DOHH2 (cell line): ENCODE data around the gene PIGR.
A peak's percentile ranks its signal among the peaks of the same experiment; 100 is the strongest.

Experiments used
- H3F3A ChIP-seq: fragments of 200-600 bp; sonication (generic), shearing (Covaris generic); 2 replicates; pipeline ENCODE4 v1.6.0; 2016; ENCODE audit warnings: antibody characterized with exemption, mild to moderate bottlenecking; ENCODE audit not compliant: control insufficient read depth, insufficient read depth
- H3K27ac ChIP-seq: fragments of 200-600 bp; sonication (generic); 2 replicates; pipeline ENCODE4 v1.5.1; 2014; ENCODE audit warnings: low read depth, mild to moderate bottlenecking, low read length, moderate library complexity
- H3K27me3 ChIP-seq: fragments of 200-600 bp; sonication (generic); 2 replicates; pipeline ENCODE4 v1.6.1; 2014; ENCODE audit warnings: mild to moderate bottlenecking, low read length, mixed read lengths; ENCODE audit not compliant: control insufficient read depth
- H3K36me3 ChIP-seq: fragments of 200-600 bp; sonication (generic); 2 replicates; pipeline ENCODE4 v1.6.1; 2014; ENCODE audit warnings: mild to moderate bottlenecking, low read length, moderate library complexity, mixed read lengths; ENCODE audit not compliant: control insufficient read depth
- H3K4me1 ChIP-seq: fragments of 200-600 bp; sonication (generic); 2 replicates; pipeline ENCODE4 v1.6.1; 2014; ENCODE audit warnings: mild to moderate bottlenecking, low read length, mixed read lengths; ENCODE audit not compliant: control insufficient read depth
- H3K4me2 ChIP-seq: fragments of 200-600 bp; sonication (generic); 2 replicates; pipeline ENCODE4 v1.6.0; 2014; ENCODE audit warnings: mild to moderate bottlenecking, low read length, moderate library complexity
- H3K4me3 ChIP-seq: fragments of 200-600 bp; sonication (generic); 2 replicates; pipeline ENCODE4 v1.5.1; 2014; ENCODE audit warnings: mild to moderate bottlenecking, low read length, mixed read lengths
- H3K79me2 ChIP-seq: fragments of 200-600 bp; sonication (generic); 2 replicates; pipeline ENCODE4 v1.6.1; 2014; ENCODE audit warnings: mild to moderate bottlenecking, low read length, mixed read lengths; ENCODE audit not compliant: control insufficient read depth
- H3K9me2 ChIP-seq: fragments of 200-600 bp; sonication (generic); replicated peaks from 2 replicates; pipeline ENCODE4 v1.6.1; 2014; ENCODE audit warnings: mild to moderate bottlenecking, low read length, mixed read lengths; ENCODE audit not compliant: control insufficient read depth
- H3K9me3 ChIP-seq: fragments of 200-600 bp; sonication (generic); 2 replicates; pipeline ENCODE4 v1.6.1; 2014; ENCODE audit warnings: antibody characterized with exemption, low read length, mixed read lengths; ENCODE audit not compliant: control insufficient read depth, insufficient read depth
- H4K20me1 ChIP-seq: fragments of 200-600 bp; sonication (generic); 2 replicates; pipeline ENCODE4 v1.6.0; 2014; ENCODE audit warnings: low read depth, mild to moderate bottlenecking, antibody characterized with exemption, low read length, moderate library complexity; ENCODE audit not compliant: control insufficient read depth, insufficient read depth
- CTCF ChIP-seq: fragments of 200-600 bp; sonication (generic); IDR thresholded peaks from one replicate; pipeline ENCODE4 v1.5.1; 2014; ENCODE audit warnings: antibody characterized with exemption, mild to moderate bottlenecking, low read depth, low read length; ENCODE audit not compliant: poor library complexity, severe bottlenecking
- EZH2phosphoT487 ChIP-seq: fragments of 200-600 bp; sonication (generic); IDR thresholded peaks from 2 replicates; pipeline ENCODE4 v1.6.1; 2017; ENCODE audit warnings: borderline replicate concordance, mild to moderate bottlenecking, antibody characterized with exemption, low read length, moderate library complexity, mixed read lengths

Gene PIGR

GRCh38 chr1:206939131-206939530, 7.1 kb downstream of the PIGR start:
- Histone ChIP-seq H3F3A (no peaks in the 10 kb centered on the region), H3K4me1 (no peaks in the 10 kb centered on the region), H4K20me1 (no peaks in the 10 kb centered on the region), H3K9me3 (no peaks in the 10 kb centered on the region), H3K4me2 (no peak overlapping the region), H3K36me3 (no peaks in the 10 kb centered on the region), H3K79me2 (no peaks in the 10 kb centered on the region), H3K4me3 (no peak overlapping the region), H3K9me2 (no peaks in the 10 kb centered on the region), H3K27me3 (peaks cover 22% of the 10 kb centered on the region), H3K27ac (no peak overlapping the region)
- no peak for TF ChIP-seq CTCF
- no peak for TF ChIP-seq EZH2phosphoT487

- no peaks in the 10 kb centered on the region for H3K79me2 ChIP-seq
- H3F3A ChIP-seq = no peaks in the 10 kb centered on the region
- H3K27ac ChIP-seq = no peak overlapping the region
- no peaks in the 10 kb centered on the region for H3K9me2 ChIP-seq
- no peaks in the 10 kb centered on the region for H4K20me1 ChIP-seq
- H3K4me3 ChIP-seq = no peak overlapping the region
- H3K27me3 ChIP-seq = peaks cover 16% of the 10 kb centered on the region
- no peaks in the 10 kb centered on the region for H3K36me3 ChIP-seq
- H3K9me3 ChIP-seq = no peaks in the 10 kb centered on the region
- TF ChIP-seq EZH2phosphoT487 = no peak
- no peak for TF ChIP-seq CTCF
- no peaks in the 10 kb centered on the region for H3K4me1 ChIP-seq
- H3K4me2 ChIP-seq = no peak overlapping the region
Measured at GRCh38 chr1:206937425-206937824, 8.8 kb downstream of the PIGR start.

- Histone ChIP-seq H3K9me2 (no peaks in the 10 kb centered on the region), H3F3A (no peaks in the 10 kb centered on the region; the same call in 1 of the 2 replicates), H3K36me3 (no peaks in the 10 kb centered on the region), H3K4me1 (peaks cover 12% of the 10 kb centered on the region), H3K9me3 (no peaks in the 10 kb centered on the region), H3K27me3 (0 out of 2 replicates have a peak, but pooled peaks cover 5% of the 10 kb centered on the region), H3K79me2 (no peaks in the 10 kb centered on the region), H3K4me2 (no peak overlapping the region), H3K27ac (no peak overlapping the region), H3K4me3 (no peak overlapping the region), H4K20me1 (no peaks in the 10 kb centered on the region)
- no peak for TF ChIP-seq EZH2phosphoT487
- peak; percentile 62 for TF ChIP-seq CTCF
Measured at GRCh38 chr1:206935491-206936067, 10.7 kb downstream of the PIGR start.
